ENCODE measurements around the gene HIGD1B.

Gene HIGD1B

GRCh38 chr17:44875761-44876160 lies 28.1 kb downstream of the HIGD1B start:
- Histone ChIP-seq H2AFZ (ENCODE audit: low read length) (no peak overlapping the region), H3K79me2 (ENCODE audit: insufficient read depth, low read length) (no peaks in the 10 kb centered on the region), H3K9ac (ENCODE audit: low read depth, low read length, poor library complexity, severe bottlenecking) (no peak overlapping the region), H3K36me3 (ENCODE audit: insufficient read depth, low read length) (peaks cover 78% of the 10 kb centered on the region), H3K4me3 (ENCODE audit: low read length, poor library complexity, severe bottlenecking) (no peak overlapping the region), H3K27me3 (ENCODE audit: insufficient read depth, low read length, poor library complexity, severe bottlenecking) (no peaks in the 10 kb centered on the region), H3K9me3 (ENCODE audit: insufficient read depth, low read depth, low read length) (no peaks in the 10 kb centered on the region), H3K4me1 (ENCODE audit: insufficient read depth, low read length, poor library complexity, severe bottlenecking) (no peaks in the 10 kb centered on the region), H4K20me1 (ENCODE audit: insufficient read depth, low read length, poor library complexity, severe bottlenecking) (peaks cover 3% of the 10 kb centered on the region), H3F3A (ENCODE audit: low read depth) (no peaks in the 10 kb centered on the region), H3K4me2 (ENCODE audit: low read depth, low read length, poor library complexity, severe bottlenecking) (no peak overlapping the region), H3K9me2 (replicated peaks; ENCODE audit: low read depth, low read length) (no peaks in the 10 kb centered on the region)
- no peak for TF ChIP-seq CTCF (conservative IDR thresholded peaks at IDR 0.05; ENCODE audit: low read length)
- TF ChIP-seq EZH2phosphoT487 (IDR thresholded peaks at IDR 0.05; ENCODE audit: borderline replicate concordance): no peak

GRCh38 chr17:44877121-44877520 lies 29.4 kb downstream of the HIGD1B start:
- H3K4me3 ChIP-seq (ENCODE audit: low read length, poor library complexity, severe bottlenecking): no peak overlapping the region
- H3K4me2 ChIP-seq (ENCODE audit: low read depth, low read length, poor library complexity, severe bottlenecking): no peak overlapping the region
- H3K9me3 ChIP-seq (ENCODE audit: insufficient read depth, low read depth, low read length): no peaks in the 10 kb centered on the region
- H3K9me2 ChIP-seq (replicated peaks; ENCODE audit: low read depth, low read length): no peaks in the 10 kb centered on the region
- H3K27me3 ChIP-seq (ENCODE audit: insufficient read depth, low read length, poor library complexity, severe bottlenecking): no peaks in the 10 kb centered on the region
- peaks cover 3% of the 10 kb centered on the region for H4K20me1 ChIP-seq (ENCODE audit: insufficient read depth, low read length, poor library complexity, severe bottlenecking)
- TF ChIP-seq CTCF (conservative IDR thresholded peaks at IDR 0.05; ENCODE audit: low read length): no peak
- no peaks in the 10 kb centered on the region for H3K4me1 ChIP-seq (ENCODE audit: insufficient read depth, low read length, poor library complexity, severe bottlenecking)
- H3F3A ChIP-seq (ENCODE audit: low read depth): no peaks in the 10 kb centered on the region
- H2AFZ ChIP-seq (ENCODE audit: low read length): no peak overlapping the region
- H3K36me3 ChIP-seq (ENCODE audit: insufficient read depth, low read length): peaks cover 83% of the 10 kb centered on the region
- no peaks in the 10 kb centered on the region for H3K79me2 ChIP-seq (ENCODE audit: insufficient read depth, low read length)
- no peak overlapping the region for H3K9ac ChIP-seq (ENCODE audit: low read depth, low read length, poor library complexity, severe bottlenecking)

- Histone ChIP-seq H3F3A (ENCODE audit: low read depth) (no peaks in the 10 kb centered on the region), H3K9me3 (ENCODE audit: insufficient read depth, low read depth, low read length) (no peaks in the 10 kb centered on the region), H2AFZ (ENCODE audit: low read length) (no peak overlapping the region), H3K4me3 (ENCODE audit: low read length, poor library complexity, severe bottlenecking) (no peak overlapping the region), H3K36me3 (ENCODE audit: insufficient read depth, low read length) (peaks cover 84% of the 10 kb centered on the region; the same call in 1 of the 2 replicates), H3K79me2 (ENCODE audit: insufficient read depth, low read length) (no peaks in the 10 kb centered on the region), H3K9ac (ENCODE audit: low read depth, low read length, poor library complexity, severe bottlenecking) (no peak overlapping the region), H4K20me1 (ENCODE audit: insufficient read depth, low read length, poor library complexity, severe bottlenecking) (peaks cover 3% of the 10 kb centered on the region), H3K4me2 (ENCODE audit: low read depth, low read length, poor library complexity, severe bottlenecking) (no peak overlapping the region), H3K9me2 (replicated peaks; ENCODE audit: low read depth, low read length) (no peaks in the 10 kb centered on the region), H3K27me3 (ENCODE audit: insufficient read depth, low read length, poor library complexity, severe bottlenecking) (no peaks in the 10 kb centered on the region), H3K4me1 (ENCODE audit: insufficient read depth, low read length, poor library complexity, severe bottlenecking) (no peaks in the 10 kb centered on the region)
- TF ChIP-seq EZH2phosphoT487 (IDR thresholded peaks at IDR 0.05; ENCODE audit: borderline replicate concordance) (no peak), CTCF (conservative IDR thresholded peaks at IDR 0.05; ENCODE audit: low read length) (peak; percentile 76)
Measured at GRCh38 chr17:44878627-44879221, 31.0 kb downstream of the HIGD1B start.
